SH-SY5Y (cell line): ENCODE measurements around the gene NCKAP5.

Experiments
- GATA2 ChIP-seq: IDR thresholded peaks from 2 replicates; pipeline ENCODE4 v1.6.1; 2011; ENCODE audit warnings: mild to moderate bottlenecking, low read depth, low read length
- GATA3 ChIP-seq: IDR thresholded peaks from 2 replicates; pipeline ENCODE4 v1.6.1; 2011; ENCODE audit warnings: low read depth, mild to moderate bottlenecking, low read length, moderate library complexity

NCKAP5 gene

GRCh38 chr2:133489641-133490410 lies 78.4 kb downstream of the NCKAP5 start:
- TF ChIP-seq GATA2 (no peak), GATA3 (no peak)

- TF ChIP-seq GATA2, result no peak
These were observed 79.1 kb downstream of the NCKAP5 start for GRCh38 chr2:133489146-133489545.

- TF ChIP-seq GATA2 (no peak), GATA3 (no peak)
These were observed 81.5 kb downstream of the NCKAP5 start for GRCh38 chr2:133486771-133487191.

GRCh38 chr2:133485868-133486267 lies 82.4 kb downstream of the NCKAP5 start:
- TF ChIP-seq GATA3, result no peak
- no peak for TF ChIP-seq GATA2

- TF ChIP-seq GATA3, result no peak
- no peak for TF ChIP-seq GATA2
These were observed 83.5 kb downstream of the NCKAP5 start for GRCh38 chr2:133484784-133485183.

GRCh38 chr2:133484106-133484505 lies 84.2 kb downstream of the NCKAP5 start:
- TF ChIP-seq GATA2, result no peak
- no peak for TF ChIP-seq GATA3

- TF ChIP-seq GATA3 (no peak), GATA2 (no peak)
These were observed 85.1 kb downstream of the NCKAP5 start for GRCh38 chr2:133483181-133483580.

- TF ChIP-seq GATA3 (no peak), GATA2 (no peak)
These were observed 87.4 kb downstream of the NCKAP5 start for GRCh38 chr2:133480707-133481429.

- TF ChIP-seq GATA3, result no peak
- no peak for TF ChIP-seq GATA2
These were observed 90.7 kb downstream of the NCKAP5 start for GRCh38 chr2:133477616-133477990.

- TF ChIP-seq GATA2, result no peak
- TF ChIP-seq GATA3, result no peak
These were observed 91.2 kb downstream of the NCKAP5 start for GRCh38 chr2:133476931-133477615.

- TF ChIP-seq GATA2 (no peak), GATA3 (no peak)
These were observed 92.0 kb downstream of the NCKAP5 start for GRCh38 chr2:133476286-133476685.

- no peak for TF ChIP-seq GATA2
- no peak for TF ChIP-seq GATA3
These were observed 92.7 kb downstream of the NCKAP5 start for GRCh38 chr2:133475610-133476009.

GRCh38 chr2:133462811-133463210 lies 105.5 kb downstream of the NCKAP5 start:
- TF ChIP-seq GATA3 (no peak), GATA2 (no peak)

- no peak for TF ChIP-seq GATA2
- no peak for TF ChIP-seq GATA3
These were observed 106.8 kb downstream of the NCKAP5 start for GRCh38 chr2:133461484-133461883.

- TF ChIP-seq GATA2 (no peak), GATA3 (no peak)
These were observed 108.7 kb downstream of the NCKAP5 start for GRCh38 chr2:133459590-133459989.

GRCh38 chr2:133458280-133458679 lies 110.0 kb downstream of the NCKAP5 start:
- TF ChIP-seq GATA2 (no peak), GATA3 (no peak)
